Astrocyte (in vitro differentiated cells and primary cell): ENCODE results near the gene NAP1L4.

Source experiments
- EZH2 ChIP-seq: IDR thresholded peaks from 2 replicates; pipeline ENCODE4 v1.6.1; 2012; ENCODE audit warnings: mild to moderate bottlenecking, low read length, inconsistent platforms; ENCODE audit not compliant: insufficient read depth
- TF ChIP-seq, protein P1 (sequence below): IDR thresholded peaks from 2 replicates; pipeline ENCODE4 v1.5.1; 2011; ENCODE audit warnings: low read depth, mild to moderate bottlenecking, inconsistent platforms, low read length, moderate library complexity; ENCODE audit not compliant: insufficient read depth

DNA sequence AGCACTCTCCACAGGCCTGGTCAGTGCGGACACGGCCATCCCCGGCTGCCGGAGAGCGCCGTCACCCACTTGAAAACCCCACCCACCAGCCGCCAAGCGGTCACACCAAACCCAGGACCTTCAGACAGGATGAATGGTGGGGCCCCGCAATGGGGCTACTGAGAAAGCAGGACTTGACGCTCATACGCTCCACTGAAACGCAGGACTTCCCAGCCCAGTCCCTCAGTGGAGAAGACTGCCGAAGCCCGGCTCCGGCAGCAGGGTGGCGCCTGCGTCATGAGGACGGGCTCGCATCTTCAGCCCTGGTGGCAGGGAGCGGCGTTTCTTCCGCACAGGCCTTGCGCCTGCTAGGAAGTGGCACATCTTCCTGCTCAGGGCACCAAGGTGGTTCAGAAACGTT, 47.6 kb downstream of the NAP1L4 start:
- TF ChIP-seq, protein P1, sequence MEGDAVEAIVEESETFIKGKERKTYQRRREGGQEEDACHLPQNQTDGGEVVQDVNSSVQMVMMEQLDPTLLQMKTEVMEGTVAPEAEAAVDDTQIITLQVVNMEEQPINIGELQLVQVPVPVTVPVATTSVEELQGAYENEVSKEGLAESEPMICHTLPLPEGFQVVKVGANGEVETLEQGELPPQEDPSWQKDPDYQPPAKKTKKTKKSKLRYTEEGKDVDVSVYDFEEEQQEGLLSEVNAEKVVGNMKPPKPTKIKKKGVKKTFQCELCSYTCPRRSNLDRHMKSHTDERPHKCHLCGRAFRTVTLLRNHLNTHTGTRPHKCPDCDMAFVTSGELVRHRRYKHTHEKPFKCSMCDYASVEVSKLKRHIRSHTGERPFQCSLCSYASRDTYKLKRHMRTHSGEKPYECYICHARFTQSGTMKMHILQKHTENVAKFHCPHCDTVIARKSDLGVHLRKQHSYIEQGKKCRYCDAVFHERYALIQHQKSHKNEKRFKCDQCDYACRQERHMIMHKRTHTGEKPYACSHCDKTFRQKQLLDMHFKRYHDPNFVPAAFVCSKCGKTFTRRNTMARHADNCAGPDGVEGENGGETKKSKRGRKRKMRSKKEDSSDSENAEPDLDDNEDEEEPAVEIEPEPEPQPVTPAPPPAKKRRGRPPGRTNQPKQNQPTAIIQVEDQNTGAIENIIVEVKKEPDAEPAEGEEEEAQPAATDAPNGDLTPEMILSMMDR, result no peak
- no peak for TF ChIP-seq EZH2
